Heart left ventricle (tissue), 13 donors: Measurements from ENCODE around the gene SH3RF3.

Experiments used
- POLR2A ChIP-seq, 2 donors: fragments of 450-650 bp; IDR thresholded peaks; one replicate each; pipeline ENCODE4 v1.6.1; 2017; ENCODE audit warnings: antibody characterized with exemption in 2 of 2, mild to moderate bottlenecking in 2 of 2, moderate library complexity in 2 of 2
- TF ChIP-seq, protein P1 (sequence below), 12 donors: fragments of 200-600 bp; sonication (generic) in 4 of 12; IDR thresholded peaks; one replicate each; pipeline versions ENCODE4 v1.5.0 to v1.8.0; 2018 to 2022; ENCODE audit warnings: antibody characterized with exemption in 12 of 12, mild to moderate bottlenecking in 5 of 12
- donor health status: ischemic (EF 13 %, LVEDD 7.1; RV severe dilation, severe dysfunction).
- donor health status: DM: no; HTN: yes; CAD: no.
- donor health status: DM: no; HTN: no; CAD: no.
- donor health status: ischemic (EF 25% LVEDD 6.9; RV normal size, moderate dysfunction).
- donor health status: ischemic (EF 25% LVEDD 5.7; RV mildly dilated, moderate dysfunction).
- donor health status: ischemic (EF 35%, LVEDD 5.7; RV mildly dilated, moderate dysfunction).
- donor health status: nonischemic (EF 11% LVEDD 7.7; RV severe dilation, severe dysfunction).
- donor health status: DM: yes; HTN: yes; CAD: no.
- donor health status: PGD.
- donor health status: ischemic (EF 29% LVEDD 5.4; RV normal size, mild dysfunction).
- donor health status: nonischemic (EF 23%, LVEDD 6.1; RV moderate dilation, normal function).

DNA sequence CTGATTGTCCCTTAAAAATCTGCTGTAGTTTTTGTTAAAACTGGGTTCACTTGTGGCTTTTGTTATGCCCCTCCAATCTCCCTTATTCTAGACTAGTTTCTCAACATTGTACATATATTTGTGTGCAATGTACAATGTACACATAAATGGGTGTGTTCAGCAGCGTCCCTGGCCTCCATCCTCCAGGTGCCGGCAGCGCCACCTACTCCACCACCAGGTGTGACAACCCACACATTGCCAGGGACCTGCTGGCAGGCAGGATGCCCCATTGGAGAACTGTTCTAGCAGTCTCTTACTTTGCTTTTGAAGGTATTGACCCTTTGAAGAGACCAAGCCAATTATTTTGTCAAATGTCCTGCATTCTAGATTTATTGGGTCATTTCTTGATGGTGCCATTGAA is 75.4 kb downstream of the SH3RF3 start:
- TF ChIP-seq, protein P1, sequence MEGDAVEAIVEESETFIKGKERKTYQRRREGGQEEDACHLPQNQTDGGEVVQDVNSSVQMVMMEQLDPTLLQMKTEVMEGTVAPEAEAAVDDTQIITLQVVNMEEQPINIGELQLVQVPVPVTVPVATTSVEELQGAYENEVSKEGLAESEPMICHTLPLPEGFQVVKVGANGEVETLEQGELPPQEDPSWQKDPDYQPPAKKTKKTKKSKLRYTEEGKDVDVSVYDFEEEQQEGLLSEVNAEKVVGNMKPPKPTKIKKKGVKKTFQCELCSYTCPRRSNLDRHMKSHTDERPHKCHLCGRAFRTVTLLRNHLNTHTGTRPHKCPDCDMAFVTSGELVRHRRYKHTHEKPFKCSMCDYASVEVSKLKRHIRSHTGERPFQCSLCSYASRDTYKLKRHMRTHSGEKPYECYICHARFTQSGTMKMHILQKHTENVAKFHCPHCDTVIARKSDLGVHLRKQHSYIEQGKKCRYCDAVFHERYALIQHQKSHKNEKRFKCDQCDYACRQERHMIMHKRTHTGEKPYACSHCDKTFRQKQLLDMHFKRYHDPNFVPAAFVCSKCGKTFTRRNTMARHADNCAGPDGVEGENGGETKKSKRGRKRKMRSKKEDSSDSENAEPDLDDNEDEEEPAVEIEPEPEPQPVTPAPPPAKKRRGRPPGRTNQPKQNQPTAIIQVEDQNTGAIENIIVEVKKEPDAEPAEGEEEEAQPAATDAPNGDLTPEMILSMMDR (IDR thresholded peaks at IDR 0.05): no peak
- TF ChIP-seq POLR2A (IDR thresholded peaks at IDR 0.05): no peak
